Measurements from ENCODE around the gene NTRK1. TPM values are rescaled to one million over a fixed set of nuclear protein-coding genes. Genes with fewer than 3 reads are reported as not detected.
A peak's percentile ranks its signal among the peaks of the same experiment; 100 is the strongest.
"Not testable (repeated sequence)": the region's sequence is repeated elsewhere in the genome, so short reads cannot be mapped to it uniquely, and the experiment has no call there.

Gene NTRK1
- total and polyA plus RNA-seq, 2 of the 13 experiments (the other 11 are each of a cell fraction or from before 2014, with no cell fraction given): not detected

DNA sequence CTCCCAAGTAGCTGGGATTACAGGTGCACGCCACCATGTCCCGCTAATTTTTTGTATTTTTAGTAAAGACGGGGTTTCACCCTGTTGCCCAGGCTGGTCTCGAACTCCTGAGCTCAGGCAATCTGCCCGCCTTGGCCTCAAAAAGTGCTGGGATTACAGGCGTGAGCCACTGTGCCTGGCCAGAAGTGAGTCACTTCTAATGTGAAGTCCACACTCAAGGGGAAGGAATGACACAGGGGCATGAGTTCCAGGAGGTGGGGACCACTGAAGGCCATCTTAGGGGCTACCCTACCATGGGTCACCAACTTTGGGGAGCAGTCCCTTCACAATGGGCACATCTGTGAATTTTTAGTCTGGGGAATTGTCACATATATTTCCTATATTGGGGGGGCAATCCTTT lies 66.0 kb downstream of the NTRK1 start:
- H3K9me3 ChIP-seq (ENCODE audit: low read length); H3K79me2 ChIP-seq (ENCODE audit: insufficient read depth, low read length); H4K20me1 ChIP-seq (ENCODE audit: insufficient read depth, low read length); H3K36me3 ChIP-seq (replicated peaks in 1 of 2; ENCODE audit: control insufficient read depth in 1 of 2, insufficient read depth in 2 of 2, low read length in 2 of 2); H3K9ac ChIP-seq (ENCODE audit: insufficient read depth, low read depth, low read length); H3K27ac ChIP-seq (ENCODE audit: extremely low read length, insufficient read depth, low read length); FAIRE-seq; ATAC-seq; DNase-seq (ENCODE audit: low spot score); H2AFZ ChIP-seq (ENCODE audit: low read length); H3K4me3 ChIP-seq (replicated peaks in 1 of 3; ENCODE audit: insufficient read depth in 1 of 3, low read depth in 2 of 3, low read length in 3 of 3); H3K4me2 ChIP-seq (ENCODE audit: low read depth, low read length); BruUV-seq (replicated peaks); POLR2A ChIA-PET: not testable (repeated sequence)
- WGBS (ENCODE audit: low lambda C conversion rate): 69% methylated on average over 5 of the region's 6 CpGs
- in situ Hi-C loops (cut with HindIII; ENCODE audit: extremely low pct_ligation_motif_present, low pct_unique_long_range_greater_than_20kb) (loop anchor here (5.0 to 10.0 kb wide), 2 partner anchors 34 to 232 kb away; partner anchors contain the start of gene PEAR1), intact Hi-C loops (cut with micrococcal nuclease; ENCODE audit: unreplicated experiment) (loop anchor here (1.0 kb wide), 1 partner anchor 34 kb away; no protein-coding TSS in a partner anchor)
- TF ChIP-seq ZNF407 (CRISPR knock-in tag; IDR thresholded peaks at IDR 0.05; ENCODE audit: not compliant biosample characterization): peak; percentile 0
- H3K4me1 ChIP-seq (ENCODE audit: insufficient read depth, low read length): peaks cover 17% of the 10 kb centered on the region
- peaks cover 21 to 85% of the 10 kb centered on the region in 2 experiments; a peak in 4 of 5 replicates for H3K27me3 ChIP-seq (ENCODE audit: control insufficient read depth in 1 of 2, insufficient read depth in 2 of 2, low read length in 2 of 2)
- CTCF ChIA-PET (ENCODE audit: low intra/inter-chr PET ratio, low total read pairs): interaction anchor here (1.5 kb wide), 1 partner anchor 36 kb away, joined by 7 read pairs; no protein-coding TSS in a partner anchor

All from HepG2 (cell line).